Esophagus muscularis mucosa (tissue), 4 donors: ENCODE data around the gene NOG. TPM values are rescaled to one million over a fixed set of nuclear protein-coding genes. Genes with fewer than 3 reads are reported as not detected.

Experiments used
- DNase-seq: peaks from one replicate; pipeline ENCODE4 v3.0.0-alpha.2; 2017; ENCODE audit errors: extremely low spot score
- H3K27ac ChIP-seq, 4 donors: fragments of 200-600 bp; sonication (generic); replicated peaks in 1 of 4; 1 replicate in 3 of 4; 2 replicates in 1 of 4; pipeline ENCODE4 v1.5.1; 2016 to 2019; ENCODE audit warnings: mild to moderate bottlenecking in 1 of 4
- H3K27me3 ChIP-seq, 4 donors: fragments of 200-600 bp; sonication (generic); one replicate each; pipeline versions ENCODE4 v1.5.1 to v1.6.0; 2016 to 2019
- H3K36me3 ChIP-seq, 4 donors: fragments of 200-600 bp; sonication (generic); one replicate each; pipeline ENCODE4 v1.5.1; 2016 to 2019
- H3K4me1 ChIP-seq, 4 donors: fragments of 200-600 bp; sonication (generic); one replicate each; pipeline ENCODE4 v1.5.1; 2016 to 2019
- H3K4me3 ChIP-seq, 4 donors: fragments of 200-600 bp; sonication (generic); 1 replicate in 2 of 4; 2 replicates in 2 of 4; pipeline ENCODE4 v1.5.1; 2016 to 2019; ENCODE audit warnings: mild to moderate bottlenecking in 4 of 4, moderate library complexity in 1 of 4
- H3K9me3 ChIP-seq, 4 donors: fragments of 200-600 bp; sonication (generic); 1 replicate in 3 of 4; 2 replicates in 1 of 4; pipeline ENCODE4 v1.5.1; 2016 to 2019
- CTCF ChIP-seq, 3 experiments: fragments of 200-600 bp in 2 of 3; fragments of 450-650 bp in 1 of 3; sonication (generic) in 2 of 3; IDR thresholded peaks; one replicate each; pipeline ENCODE4 v1.5.1; 2017 to 2019; ENCODE audit warnings: antibody characterized with exemption in 3 of 3, mild to moderate bottlenecking in 2 of 3, moderate library complexity in 1 of 3
- EP300 ChIP-seq: sonication (generic); formaldehyde crosslinking; IDR thresholded peaks from one replicate; pipeline ENCODE4 v1.6.1; 2017; ENCODE audit warnings: antibody characterized with exemption
- POLR2A ChIP-seq: fragments of 450-650 bp; IDR thresholded peaks from one replicate; pipeline ENCODE4 v1.6.1; 2017; ENCODE audit warnings: antibody characterized with exemption, moderate library complexity, mild to moderate bottlenecking, low read depth
- POLR2AphosphoS5 ChIP-seq, 2 donors: sonication (generic); formaldehyde crosslinking; IDR thresholded peaks; one replicate each; pipeline ENCODE4 v1.6.1; 2017; ENCODE audit warnings: antibody characterized with exemption in 2 of 2
- WGBS: methylation state at CpG from one replicate; pipeline ENCODE4 v1.1.5; 2018; 5-methylcytosine and 5-hydroxymethylcytosine counted together
- intact Hi-C: fragments of 100-400 bp; cut with DNase I; formaldehyde crosslinking; loops from one replicate; pipeline ENCODE4 v1.15.1; 2023
- total RNA-seq, 4 donors: library from RNA; depleted of rRNA; stranded (reverse); fragments of >200 nt; gene quantifications; one replicate each; pipeline versions ENCODE4 v1.1.0 to v1.2.1, GENCODE V29; 2016

The NOG gene
- total RNA-seq, 4 donors from 2014 or later, result 0.42 to 9.1 (median 6.7) TPM

GRCh38 chr17:56603486-56604238, 10.2 kb downstream of the NOG start:
- Histone ChIP-seq H3K4me3 (no peak overlapping the region), H3K27ac (no peak overlapping the region), H3K9me3 (no peaks in the 10 kb centered on the region), H3K4me1 (no peaks in the 10 kb centered on the region), H3K36me3 (no peaks in the 10 kb centered on the region), H3K27me3 (peaks cover 0 to 72% (median 19%) of the 10 kb centered on the region in 4 donors)
- TF ChIP-seq POLR2A, result no peak
- TF ChIP-seq EP300, result no peak
- no peak for TF ChIP-seq POLR2AphosphoS5 (IDR thresholded peaks at IDR 0.05)
- no peak for TF ChIP-seq CTCF (IDR thresholded peaks at IDR 0.05)
- no peak for DNase-seq
- intact Hi-C loops, result no loop called here
- 84% methylated on average over 7 of the region's 7 CpGs for WGBS

GRCh38 chr17:56604691-56605290, 11.3 kb downstream of the NOG start:
- no peaks in the 10 kb centered on the region for H3K9me3 ChIP-seq
- no peaks in the 10 kb centered on the region for H3K4me1 ChIP-seq
- peaks cover 0 to 60% (median 13%) of the 10 kb centered on the region in 4 donors for H3K27me3 ChIP-seq
- TF ChIP-seq POLR2A (no peak), EP300 (no peak), CTCF (IDR thresholded peaks at IDR 0.05) (no peak), POLR2AphosphoS5 (IDR thresholded peaks at IDR 0.05) (no peak)
- no peak overlapping the region for H3K4me3 ChIP-seq
- DNase-seq, result no peak
- intact Hi-C loops, result no loop called here
- WGBS, result 92% methylated on average over 1 of the region's 1 CpG
- H3K36me3 ChIP-seq, result no peaks in the 10 kb centered on the region
- no peak overlapping the region for H3K27ac ChIP-seq

GRCh38 chr17:56608944-56609343, 15.4 kb downstream of the NOG start:
- intact Hi-C loops, result no loop called here
- H3K4me3 ChIP-seq, result no peak overlapping the region

GRCh38 chr17:56610321-56610720, 16.8 kb downstream of the NOG start:
- peaks cover 0 to 18% (median 0%) of the 10 kb centered on the region in 4 donors for H3K27me3 ChIP-seq
- TF ChIP-seq EP300 (no peak), POLR2AphosphoS5 (IDR thresholded peaks at IDR 0.05) (no peak), CTCF (IDR thresholded peaks at IDR 0.05) (no peak), POLR2A (no peak)
- no peak for DNase-seq
- intact Hi-C loops, result no loop called here
- H3K36me3 ChIP-seq, result no peaks in the 10 kb centered on the region
- H3K9me3 ChIP-seq, result no peaks in the 10 kb centered on the region
- H3K27ac ChIP-seq, result no peak overlapping the region
- 84% methylated on average over 3 of the region's 3 CpGs for WGBS
- no peaks in the 10 kb centered on the region for H3K4me1 ChIP-seq
- no peak overlapping the region for H3K4me3 ChIP-seq

More at GRCh38 chr17:56608944-56609343, 15.4 kb downstream of the NOG start:
- Histone ChIP-seq H3K36me3 (no peaks in the 10 kb centered on the region), H3K27me3 (peaks cover 0 to 26% (median 0%) of the 10 kb centered on the region in 4 donors), H3K27ac (no peak overlapping the region), H3K4me1 (no peaks in the 10 kb centered on the region), H3K9me3 (no peaks in the 10 kb centered on the region)
- WGBS, result 92% methylated on average over 4 of the region's 4 CpGs
- TF ChIP-seq EP300 (no peak), POLR2AphosphoS5 (IDR thresholded peaks at IDR 0.05) (no peak), CTCF (IDR thresholded peaks at IDR 0.05) (no peak), POLR2A (no peak)
- no peak for DNase-seq
